ENCODE results near the gene TUBB.
"Not testable (repeated sequence)": the region's sequence is repeated elsewhere in the genome, so short reads cannot be mapped to it uniquely, and the experiment has no call there.

TUBB gene

DNA sequence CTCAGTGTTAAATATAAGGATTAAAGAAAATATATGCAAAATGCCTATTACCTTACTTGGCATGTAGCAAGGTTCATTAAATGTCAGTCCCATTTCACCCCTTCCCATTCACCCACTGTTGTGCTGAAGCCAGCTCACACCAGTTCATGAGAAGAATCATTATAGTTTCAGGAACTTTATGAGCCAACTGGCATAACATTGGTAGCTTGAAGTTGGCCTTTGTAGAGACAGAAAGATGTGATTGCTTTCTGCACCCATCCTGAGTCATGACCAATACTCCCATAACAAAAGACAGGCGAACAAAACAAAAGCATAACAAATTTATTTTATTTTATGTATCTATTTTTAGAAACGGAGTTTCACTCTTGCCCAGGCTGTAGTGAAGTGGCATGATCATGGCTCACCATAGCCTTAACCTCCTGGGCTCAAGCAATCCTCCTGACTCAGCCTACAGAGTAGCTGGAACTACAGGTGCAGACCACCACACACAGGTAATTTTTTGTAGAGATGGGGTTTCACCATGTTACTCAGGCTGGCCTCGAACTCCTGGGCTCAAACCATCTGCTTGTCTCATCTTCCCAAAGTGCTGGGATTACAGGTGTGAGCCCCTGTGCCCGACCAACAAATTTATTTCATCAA lies 41.8 kb downstream of the TUBB start:
- no peak for DNase-seq (ENCODE audit: low read depth)

DNA sequence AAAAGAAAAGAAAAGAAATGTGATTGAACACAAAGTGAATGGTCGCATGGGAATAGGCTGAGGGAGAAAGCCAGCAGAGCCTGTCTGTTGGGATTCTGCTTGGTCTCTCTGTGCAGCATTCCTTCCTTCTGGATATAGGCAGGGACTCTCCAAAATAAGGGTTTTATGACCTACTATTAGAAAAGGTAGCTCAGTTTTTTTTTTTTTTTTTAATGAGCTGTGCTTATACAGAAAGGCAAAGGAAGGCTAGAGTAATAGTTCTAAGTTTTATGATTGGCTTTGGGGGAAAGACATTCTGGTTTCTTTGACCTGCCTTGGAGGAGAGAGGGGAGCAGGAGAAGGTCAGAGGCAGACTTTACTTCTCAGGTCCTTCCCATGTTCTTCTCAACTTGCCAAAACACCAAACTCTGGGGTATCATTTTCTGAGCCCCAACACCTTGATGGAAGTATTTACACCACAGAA lies 43.0 kb downstream of the TUBB start:
- DNase-seq (ENCODE audit: low read depth): no peak

DNA sequence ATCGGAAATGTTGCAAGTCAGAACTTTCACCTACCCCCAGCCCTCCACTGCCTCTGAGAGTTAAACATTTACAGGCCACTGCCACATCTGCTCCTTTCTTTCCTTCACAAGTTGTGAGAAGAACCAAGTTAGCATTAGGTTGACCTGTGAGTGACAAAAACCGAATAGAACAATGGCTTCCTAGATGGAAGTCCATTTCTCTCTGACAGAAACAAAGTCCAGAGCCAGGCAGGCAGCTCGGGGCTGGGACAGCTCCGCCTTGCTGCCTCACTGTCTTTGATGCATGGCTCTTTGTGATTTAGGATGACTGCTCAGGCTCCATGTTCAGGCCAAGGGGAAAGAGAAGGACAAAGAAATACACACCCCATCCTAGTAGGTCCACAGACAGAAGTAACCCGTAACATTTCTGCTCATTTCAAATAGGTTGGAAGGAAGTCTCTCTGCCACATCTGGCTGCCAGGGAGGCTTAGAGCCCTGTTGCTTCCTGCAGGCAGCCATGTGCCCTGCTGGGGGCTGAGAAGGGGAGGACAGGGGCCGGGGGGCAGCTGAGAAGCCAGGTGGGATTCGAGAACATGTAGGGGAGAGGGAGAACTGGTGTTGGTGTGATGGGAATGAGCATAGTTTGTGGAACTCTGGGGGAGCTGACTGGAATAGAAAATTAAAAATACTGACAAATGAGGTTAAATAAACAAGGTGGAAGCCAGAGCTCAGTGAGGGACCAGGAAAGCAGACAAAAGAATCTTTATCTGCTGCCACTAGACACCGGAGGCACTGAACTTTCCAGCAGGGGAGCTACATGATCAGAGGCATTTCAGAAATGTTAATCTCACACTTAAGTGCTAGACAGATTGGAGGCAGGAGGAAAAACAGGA lies 43.7 kb downstream of the TUBB start:
- DNase-seq (ENCODE audit: low read depth): no peak

DNA sequence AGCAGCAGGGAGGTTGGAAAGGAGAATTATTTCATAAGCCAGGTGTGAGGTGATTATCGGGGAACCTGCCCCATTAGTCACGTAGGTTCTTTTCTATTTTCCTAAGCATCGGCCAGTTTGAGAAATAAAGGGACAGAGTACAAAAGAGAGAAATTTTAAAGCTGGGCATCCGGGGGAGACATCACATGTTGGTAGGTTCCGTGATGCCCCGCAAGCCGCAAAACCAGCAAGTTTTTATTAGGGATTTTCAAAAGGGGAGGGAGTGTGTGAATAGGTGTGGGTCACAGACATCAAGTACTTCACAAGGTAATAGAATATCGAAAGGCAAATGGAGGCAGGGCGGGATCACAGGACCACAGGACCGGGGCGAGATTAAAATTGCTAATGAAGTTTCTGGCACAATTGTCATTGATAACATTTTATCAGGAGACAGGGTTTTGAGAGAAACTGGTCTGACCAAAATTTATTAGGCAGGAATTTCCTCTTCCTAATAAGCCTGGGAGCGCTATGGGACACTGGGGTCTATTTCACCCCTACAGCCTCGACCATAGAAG lies 44.4 kb downstream of the TUBB start:
- DNase-seq (ENCODE audit: low read depth): not testable (repeated sequence)

DNA sequence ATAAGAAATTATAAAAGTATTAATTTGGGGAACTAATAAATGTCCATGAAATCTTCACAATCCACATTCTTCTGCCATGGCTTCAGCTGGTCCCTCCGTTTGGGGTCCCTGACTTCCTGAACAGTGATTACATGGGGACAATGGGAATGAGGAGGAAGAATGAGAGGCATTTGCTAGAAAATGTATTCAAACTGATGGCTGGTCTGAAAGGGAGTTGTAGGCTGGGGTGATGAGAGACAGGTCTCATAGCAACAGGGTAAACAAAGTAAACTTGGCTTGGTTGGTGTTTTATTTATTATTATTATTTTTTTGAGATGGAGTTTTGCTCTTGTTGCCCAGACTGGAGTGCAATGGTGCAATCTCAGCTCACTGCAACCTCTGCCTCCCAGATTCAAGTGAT lies 45.3 kb downstream of the TUBB start:
- DNase-seq (ENCODE audit: low read depth): not testable (repeated sequence)

DNA sequence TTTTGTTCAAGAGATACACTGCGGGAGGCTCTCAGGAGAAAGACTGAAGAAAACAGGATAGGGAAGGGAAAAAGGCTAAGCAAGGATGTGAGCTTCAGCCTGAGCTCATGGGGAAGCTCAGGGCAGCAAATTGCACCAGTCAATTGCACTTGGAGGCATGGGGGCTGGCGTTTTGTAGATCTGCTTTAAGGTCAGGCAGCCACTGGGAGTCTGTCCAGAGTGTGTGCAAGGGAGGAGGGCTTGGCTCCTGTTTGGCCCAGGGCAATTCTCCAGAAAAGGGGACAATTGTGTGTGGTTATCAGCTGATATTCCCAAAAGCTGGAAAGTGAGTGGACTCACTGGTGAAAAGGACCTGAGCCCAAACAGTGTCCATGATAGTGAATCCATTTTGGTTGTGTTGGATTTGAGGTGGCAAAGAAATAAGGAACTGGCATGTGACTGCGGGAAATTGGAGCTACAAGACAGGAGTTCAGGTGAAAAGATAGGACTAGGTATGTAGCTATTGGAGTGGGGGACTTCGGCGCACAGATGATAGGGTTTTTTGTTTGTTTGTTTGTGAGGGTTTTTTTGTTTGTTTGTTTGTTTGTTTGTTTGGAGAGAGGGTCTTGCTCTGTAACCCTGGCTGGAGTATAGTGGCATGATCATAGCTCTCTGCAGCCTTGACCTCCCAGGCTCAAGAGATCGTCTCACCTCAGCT lies 46.5 kb downstream of the TUBB start:
- DNase-seq (ENCODE audit: low read depth): no peak

DNA sequence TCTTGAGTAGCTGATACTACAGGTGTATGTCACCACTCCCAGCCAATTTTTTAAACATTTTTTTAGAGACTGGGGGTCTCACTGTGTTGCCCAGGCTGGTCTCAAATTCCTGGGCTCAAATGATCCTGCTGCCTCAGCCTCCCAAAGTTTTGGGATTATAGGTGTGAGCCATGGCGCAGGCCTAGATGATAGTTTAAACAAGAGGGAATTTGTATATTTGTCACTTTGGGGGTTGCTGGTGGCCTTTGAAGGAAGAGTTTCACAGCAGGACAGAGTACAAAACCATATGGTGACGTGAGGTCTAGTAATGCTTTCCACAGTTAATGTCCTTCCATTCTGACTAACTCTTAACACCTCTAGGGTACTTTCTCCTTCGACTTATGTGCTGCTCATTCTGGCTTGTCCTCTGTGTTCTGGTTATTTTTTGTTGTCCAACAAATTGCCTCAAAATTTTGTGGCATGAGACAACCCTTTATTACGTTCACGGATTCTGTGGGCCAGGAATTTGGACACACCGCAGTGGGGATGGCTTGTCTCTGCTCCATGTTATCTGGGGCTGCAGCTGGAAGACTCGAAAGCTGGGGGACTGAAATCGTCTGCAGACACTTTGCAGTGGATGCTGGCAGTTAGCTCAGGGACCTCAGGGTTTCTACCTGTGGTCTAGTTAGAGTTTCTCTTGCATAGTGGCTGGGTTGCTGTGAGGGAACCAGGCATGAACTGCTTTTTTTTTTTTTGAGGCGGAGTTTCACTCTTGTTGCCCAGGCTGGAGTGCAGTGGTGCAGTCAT lies 47.2 kb downstream of the TUBB start:
- no peak for DNase-seq (ENCODE audit: low read depth)

DNA sequence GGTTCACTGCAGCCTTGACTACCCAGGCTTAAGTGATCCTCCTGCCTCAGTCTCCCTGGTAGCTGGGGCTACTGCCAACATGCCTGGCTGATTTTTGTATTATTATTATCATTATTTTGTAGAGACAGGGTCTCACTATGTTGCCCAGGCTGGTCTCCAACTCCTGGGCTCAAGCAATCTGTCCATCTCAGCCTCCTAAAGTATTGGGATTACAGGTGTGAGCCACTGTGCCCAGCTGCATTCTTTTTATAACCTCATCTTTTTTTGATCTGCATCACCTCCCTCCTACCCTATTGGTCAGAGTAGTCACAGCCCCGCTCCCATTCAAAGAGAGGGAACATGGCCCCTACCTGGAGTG lies 47.8 kb downstream of the TUBB start:
- DNase-seq (ENCODE audit: low read depth): no peak

DNA sequence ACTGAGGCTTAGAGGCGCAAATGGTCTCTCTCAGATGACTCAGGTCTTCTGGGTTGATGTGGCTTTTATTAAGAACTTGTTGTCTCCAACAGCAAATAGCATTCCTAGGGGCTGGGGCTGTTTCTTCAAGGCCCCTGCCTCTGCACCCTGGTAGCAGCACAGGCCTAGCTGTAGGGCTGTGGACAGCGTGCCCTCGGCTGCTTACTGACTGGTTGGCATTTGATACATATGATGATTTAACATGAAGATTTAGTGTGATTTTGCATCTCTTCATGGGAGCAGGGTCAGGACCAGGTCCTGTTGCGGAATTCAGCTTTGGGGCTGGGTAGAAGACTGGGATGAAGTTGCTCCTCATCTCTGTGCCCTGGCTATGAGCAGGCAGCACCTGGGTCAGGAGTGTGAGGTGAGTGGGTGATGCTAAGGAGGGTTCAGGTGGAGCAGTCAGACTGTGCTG lies 48.5 kb downstream of the TUBB start:
- DNase-seq (ENCODE audit: low read depth): no peak

DNA sequence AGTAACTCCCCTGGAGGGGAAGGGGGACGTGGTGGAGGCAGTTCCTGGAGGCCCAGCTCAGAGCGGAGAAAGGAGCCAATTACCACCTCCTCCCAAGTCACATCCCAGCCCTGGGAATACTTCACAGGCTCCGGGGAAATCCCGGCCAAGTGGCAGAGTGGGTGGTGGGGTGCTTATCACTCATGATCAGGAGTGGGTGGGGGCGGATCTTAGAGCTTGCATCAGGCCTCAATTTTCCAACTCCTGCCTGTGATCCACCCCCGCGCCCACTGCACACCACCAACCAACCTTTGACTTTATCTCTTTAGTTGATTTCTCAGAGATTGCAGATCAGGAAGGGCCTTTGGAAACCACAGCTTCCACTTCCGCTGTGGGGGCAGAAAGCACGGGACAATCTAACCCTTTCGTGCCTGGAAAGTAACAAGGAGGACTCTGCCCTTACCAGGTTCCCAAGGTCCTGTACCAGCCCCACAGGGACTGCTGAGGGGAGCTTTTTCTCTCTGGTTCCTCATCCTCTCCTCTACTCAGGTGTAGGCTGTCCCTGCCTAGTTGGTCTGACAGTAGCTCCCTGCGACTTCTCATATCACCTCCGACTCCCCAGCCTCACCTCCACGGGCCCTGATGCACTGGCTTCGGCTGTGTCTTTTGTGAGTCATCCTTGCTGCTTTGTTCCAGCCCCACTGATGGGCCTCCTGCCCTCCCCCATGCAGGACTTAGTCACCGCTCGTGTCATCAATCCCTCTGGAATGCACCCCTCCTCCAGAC lies 49.1 kb downstream of the TUBB start:
- DNase-seq (ENCODE audit: low read depth): peak; percentile 52

DNA sequence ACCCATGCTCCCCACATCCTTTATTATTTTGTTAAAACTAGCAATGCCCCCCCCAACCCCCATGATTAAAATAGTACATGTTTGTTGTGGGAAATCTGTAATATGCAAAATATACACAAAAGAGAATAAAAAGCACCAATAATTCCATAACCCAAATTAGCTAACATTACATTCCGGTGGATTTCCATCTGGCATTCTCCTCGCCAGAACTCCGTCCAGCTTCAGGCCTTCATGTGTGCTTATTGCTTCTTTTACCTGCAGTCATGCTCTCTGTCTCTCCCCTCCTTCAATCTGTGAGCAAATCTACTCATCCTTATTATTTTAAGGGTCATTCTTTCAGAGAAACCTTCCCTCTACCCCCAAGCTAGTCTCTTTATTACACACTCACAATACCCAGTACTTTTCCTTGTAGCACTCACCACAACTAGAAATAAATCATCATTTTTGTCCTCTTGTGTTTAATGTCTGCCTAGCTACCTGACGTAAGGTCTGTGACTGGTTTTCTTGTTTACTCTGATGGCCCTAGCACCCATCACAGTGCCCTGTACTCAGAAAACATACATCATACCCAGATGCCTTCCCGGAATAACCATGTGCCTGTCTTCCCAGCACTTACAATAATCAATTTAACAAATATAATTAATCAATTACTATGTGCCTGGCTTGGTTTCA lies 49.8 kb downstream of the TUBB start:
- no peak for DNase-seq (ENCODE audit: low read depth)

DNA sequence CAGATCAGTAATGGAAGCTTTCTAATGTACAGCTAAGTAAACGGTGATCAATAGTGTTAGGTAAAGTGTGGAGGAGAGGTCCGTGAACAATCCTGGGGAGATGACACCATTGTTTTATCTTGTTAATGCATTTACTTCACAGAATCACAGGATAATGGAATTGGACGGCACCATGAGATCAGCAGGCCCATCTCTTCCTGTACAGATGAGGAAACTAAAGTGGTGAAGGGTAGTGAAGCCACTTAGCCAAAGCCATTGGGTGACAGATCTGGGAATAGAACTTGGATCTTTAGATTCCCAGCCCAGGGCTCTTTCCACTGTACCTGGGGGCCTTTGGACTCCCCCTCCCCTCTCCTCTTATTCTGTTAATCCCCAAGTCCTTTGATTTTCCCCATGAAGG lies 50.4 kb downstream of the TUBB start:
- no peak for DNase-seq (ENCODE audit: low read depth)

DNA sequence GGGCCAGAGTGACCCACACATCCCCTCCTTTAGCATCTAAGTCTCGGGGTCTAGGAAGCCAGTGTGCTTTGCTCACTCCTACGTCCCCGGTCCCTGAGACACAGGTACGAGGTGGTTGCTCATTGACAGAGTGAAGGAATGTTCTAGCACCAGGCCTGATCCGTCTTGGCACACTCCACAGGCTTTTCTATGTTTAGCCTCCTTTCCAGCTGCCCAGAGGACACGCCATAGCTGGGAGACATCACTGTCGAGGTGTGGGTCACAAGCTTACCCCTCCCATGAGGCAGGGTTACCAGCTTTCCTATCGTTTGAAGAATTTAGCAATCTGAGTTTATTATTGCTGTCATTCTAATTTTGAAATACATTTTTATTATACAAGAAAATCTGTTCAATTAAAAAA lies 54.5 kb downstream of the TUBB start:
- DNase-seq (ENCODE audit: low read depth): no peak
